HG03354 (cell line): Measurements from ENCODE around the gene ELOVL6.
"Not testable (repeated sequence)": the region's sequence is repeated elsewhere in the genome, so short reads cannot be mapped to it uniquely, and the experiment has no call there.

Experiments
- ATAC-seq: cut with Tn5 transposase; IDR thresholded peaks from one replicate; pipeline ENCODE4 v1.9.1; 2021; ENCODE audit warnings: mild to moderate bottlenecking; ENCODE audit not compliant: unreplicated experiment, poor library complexity, severe bottlenecking

Gene ELOVL6, protein sequence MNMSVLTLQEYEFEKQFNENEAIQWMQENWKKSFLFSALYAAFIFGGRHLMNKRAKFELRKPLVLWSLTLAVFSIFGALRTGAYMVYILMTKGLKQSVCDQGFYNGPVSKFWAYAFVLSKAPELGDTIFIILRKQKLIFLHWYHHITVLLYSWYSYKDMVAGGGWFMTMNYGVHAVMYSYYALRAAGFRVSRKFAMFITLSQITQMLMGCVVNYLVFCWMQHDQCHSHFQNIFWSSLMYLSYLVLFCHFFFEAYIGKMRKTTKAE

DNA sequence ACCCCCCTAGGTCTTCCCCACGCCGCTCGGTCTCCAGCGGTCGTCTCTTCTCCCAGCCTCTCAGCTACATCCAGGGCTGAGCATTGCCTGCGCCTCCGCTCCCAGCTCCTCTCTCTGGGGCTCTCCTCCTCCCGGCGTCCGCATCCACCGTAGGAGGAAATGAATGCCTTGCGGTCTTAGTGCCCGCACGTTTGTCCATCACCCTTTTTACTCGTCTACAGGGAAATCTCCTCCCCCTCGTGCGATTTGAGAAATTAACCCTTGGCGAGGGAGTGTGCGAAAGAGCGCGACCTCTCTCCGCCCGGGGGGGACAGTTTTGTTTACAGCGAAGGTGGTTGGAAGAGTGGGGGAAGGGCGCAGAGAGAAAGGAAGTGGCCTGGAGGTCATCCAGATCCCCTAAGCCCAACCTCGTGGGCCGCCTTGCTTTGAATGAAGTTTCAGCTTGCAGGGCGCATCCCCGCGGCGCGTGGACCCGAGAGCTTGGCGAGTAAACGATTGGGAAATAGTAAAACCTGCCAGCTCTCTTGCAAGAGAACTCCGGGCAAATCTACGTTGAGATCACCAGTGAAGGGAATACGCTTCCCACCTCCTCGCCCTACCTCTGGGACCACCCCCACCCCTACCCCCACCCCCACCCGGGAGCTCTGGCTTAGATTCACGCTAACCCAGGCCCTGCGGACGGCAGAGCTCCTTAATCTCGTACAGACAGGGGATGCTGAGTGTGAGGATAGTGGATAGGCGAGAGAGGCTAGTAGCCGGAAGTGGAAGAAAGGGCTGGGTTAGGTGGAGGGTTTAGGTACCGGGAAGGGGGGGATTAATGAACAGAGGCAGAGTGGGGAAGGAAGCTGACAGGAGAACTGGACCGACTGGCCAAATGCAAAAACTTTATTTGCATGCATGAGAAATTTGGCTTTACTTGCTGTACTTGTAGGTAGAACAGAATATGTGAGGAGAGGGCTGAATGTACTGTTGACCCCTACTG, at the start of gene ELOVL6:
Gene ELOVL6 (minus strand): TSS at position 181 of the 982 bp plus-strand sequence. CDS start 280 bp downstream, outside the sequence.
- ATAC-seq: peak; percentile 13

DNA sequence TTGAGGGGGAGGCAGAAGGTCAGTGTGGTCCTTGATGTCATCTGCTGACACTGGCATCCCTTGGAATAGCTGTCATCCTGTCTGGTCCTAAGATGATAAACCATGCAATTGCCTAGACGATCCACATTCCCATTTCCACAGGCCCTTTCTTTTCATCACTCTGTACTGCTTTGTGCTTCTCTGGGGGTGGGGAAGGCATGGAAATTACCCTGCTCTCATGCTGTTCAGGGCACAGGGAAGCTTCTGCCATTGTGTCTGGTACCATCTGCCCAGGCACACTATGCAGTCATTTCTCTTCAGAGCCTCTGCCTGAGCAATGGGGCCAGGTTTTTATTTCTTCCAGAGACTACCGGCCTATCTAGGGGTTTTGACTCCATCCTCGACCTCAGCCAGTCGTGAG, 49.7 kb upstream of the ELOVL6 start:
- no peak for ATAC-seq

DNA sequence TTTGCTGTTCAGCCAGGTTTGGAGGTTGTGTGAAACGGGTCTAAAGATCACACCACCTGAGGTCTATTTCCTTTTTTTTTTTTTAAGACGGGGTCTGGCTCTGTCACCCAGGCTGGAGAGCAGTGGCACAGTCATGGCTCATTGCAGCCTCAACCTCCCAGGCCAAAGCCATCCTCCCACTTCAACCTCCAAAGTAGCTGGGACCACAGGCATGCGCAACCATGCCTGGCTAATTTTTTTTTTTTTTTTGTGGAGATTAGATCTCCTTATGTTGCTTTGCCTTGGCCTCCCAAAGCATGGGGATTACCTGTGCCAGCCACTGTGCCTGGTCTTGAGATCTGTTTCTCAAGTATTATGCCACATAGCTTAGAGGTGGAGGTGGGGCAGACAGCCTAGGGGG, 49.2 kb upstream of the ELOVL6 start:
- no peak for ATAC-seq

DNA sequence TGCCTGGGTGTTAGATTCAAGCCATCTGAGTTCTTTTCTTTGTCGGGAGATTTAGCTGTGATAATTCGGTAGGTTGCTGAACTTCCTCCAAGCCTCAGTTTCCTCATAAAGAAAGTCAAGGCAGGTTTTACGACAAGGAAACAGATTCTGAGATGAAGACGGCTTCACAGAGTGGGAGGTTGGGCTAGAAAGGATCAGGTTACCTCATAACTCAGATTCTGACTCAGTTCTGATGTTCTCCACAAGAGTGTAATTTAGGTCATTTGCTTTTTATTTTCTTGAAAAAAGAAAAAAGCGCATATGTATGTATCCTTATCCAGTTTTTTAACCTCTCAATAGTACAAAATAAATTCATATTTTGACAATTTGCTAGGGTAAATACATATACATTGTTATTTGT, 47.2 kb upstream of the ELOVL6 start:
- ATAC-seq: no peak

DNA sequence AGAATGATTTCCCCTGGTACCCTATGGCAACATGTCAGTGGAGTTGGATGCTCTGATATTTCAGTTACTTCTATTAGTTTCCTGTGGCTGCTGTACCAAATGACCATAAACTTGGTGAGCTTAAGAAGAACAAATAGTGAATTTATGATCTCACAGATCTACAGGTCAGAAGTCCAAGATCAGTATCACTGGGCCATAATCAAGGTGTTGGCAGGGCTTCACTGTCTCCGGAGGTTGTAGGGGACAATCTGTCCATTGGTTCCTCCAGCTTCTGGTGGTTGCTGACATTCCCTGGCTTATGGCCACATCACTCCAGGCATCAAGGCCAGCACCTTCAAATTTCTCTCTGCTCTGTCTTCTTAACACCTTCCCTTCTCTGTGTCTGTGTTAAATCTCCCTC, 37.9 kb upstream of the ELOVL6 start:
- no peak for ATAC-seq

DNA sequence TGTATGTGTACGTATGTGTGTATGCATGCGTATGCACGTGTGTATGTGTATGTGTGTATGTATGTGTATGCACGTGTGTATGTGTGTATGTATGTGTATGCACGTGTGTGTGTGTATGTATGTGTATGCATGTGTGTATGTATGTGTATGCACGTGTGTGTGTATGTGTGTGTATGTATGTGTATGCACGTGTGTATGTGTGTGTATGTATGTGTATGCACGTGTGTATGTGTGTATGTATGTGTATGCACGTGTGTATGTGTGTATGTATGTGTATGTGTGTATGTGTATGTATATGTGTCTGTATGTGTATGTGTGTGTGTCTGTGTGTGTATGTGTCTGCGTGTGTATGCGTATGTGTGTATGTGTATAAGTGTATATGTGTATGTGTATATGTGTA, 35.2 kb upstream of the ELOVL6 start:
- not testable (repeated sequence) for ATAC-seq

DNA sequence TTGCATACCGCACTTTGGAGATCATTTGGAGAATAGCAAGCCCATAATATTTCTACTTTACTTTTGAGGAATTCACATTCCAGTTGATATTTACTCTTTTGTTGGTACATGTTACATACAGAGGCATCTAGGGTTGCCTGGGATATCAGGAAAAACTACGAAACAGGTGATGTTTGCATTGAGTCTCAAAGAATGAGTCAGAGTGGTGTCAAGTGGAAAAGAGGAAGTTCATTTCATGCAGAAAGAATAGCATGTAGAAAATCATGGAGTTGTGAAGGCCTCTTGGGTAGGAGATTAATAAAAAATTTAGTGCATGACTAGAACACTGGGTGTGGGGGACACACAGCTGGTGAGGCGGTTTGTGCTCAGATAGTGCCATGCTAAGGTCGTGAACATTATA, 33.5 kb upstream of the ELOVL6 start:
- ATAC-seq: no peak

DNA sequence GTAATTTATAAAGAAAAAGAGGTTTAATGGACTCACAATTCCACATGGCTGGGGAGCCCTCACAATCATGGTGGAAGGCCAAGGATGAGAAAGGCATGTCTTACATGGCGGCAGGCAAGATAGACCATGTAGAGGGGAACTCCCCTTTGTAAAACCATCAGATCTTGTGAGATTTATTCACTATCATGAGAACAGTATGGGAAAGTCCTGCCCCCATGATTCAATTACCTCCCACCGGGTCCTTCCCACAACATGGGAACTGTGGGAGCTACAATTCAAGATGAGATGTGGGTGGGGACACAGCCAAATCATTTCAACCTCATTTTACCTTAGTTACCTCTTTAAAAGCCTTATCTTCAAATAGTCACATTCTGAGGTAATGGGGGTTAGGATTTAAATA, 30.9 kb upstream of the ELOVL6 start:
- ATAC-seq: no peak

DNA sequence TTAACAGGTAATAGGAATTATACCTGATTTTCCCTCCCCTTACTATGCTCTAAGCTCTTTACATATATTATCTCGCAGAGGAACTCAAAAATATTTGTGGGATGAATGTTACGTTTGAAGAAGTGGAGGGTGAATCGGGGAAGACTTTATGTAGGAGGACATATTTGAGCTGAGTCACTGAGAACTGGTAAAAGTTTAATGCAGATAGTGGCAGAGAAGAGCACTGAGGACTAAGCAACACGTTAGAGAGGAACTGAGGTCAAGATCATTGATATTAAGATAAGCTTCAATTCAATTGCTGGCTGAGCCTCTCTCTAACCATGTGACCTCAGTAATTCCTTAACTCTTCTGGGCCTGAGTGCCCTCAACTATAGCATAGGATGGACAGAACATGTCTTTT, 26.4 kb upstream of the ELOVL6 start:
- no peak for ATAC-seq

DNA sequence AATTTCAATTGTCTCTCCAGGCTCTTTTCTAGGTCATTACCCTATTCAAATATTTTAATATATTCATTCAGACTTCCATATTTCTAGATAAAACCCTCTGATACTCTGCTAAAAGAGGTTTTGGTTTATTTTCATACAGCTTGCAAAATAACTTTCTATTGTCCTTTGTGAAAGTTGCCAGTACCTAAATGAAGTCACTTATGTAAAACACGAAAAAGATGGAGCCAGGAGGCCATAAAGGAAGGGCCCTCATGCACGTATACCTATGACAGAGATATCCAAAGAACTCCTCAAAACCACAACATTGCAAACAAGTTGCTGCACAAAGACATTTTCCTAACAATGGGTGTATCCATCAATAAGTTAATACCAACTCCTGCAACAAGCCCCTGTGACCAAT, 25.7 kb upstream of the ELOVL6 start:
- no peak for ATAC-seq

DNA sequence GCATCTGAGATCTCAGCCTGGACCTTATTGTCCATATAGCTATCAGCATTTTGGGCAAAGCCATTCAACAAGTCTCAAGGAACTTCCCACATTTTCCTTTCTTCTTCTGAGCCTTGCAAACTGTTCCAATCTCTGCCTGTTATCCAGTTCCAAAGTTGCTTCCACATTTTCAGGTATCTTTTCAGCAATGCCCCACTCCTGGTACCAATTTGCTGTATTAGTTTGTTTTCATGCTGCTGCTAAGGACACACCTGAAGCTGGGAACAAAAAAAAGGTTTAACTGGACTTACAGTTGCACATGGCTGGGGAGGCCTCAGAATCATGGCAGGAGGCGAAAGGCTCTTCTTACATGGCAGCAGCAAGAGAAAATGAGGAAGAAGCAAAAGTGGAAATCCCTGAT, 20.5 kb upstream of the ELOVL6 start:
- not testable (repeated sequence) for ATAC-seq

DNA sequence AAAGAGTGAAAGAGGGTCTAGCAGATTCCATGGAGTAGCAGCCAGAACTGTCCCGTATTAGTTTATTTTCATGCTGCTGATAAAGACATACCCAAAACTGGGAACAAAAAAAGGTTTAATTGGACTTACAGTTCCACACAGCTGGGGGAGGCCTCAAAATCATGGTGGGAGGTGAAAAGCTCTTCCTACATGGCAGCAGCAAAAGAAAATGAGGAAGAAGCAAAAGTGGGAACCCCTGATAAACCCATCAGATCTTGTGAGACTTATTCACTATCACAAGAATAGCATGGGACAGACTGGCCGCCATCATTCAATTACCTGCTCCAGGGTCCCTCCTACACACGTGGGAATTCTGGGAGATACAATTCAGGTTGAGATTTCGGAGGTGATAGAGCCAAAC, 18.8 kb upstream of the ELOVL6 start:
- not testable (repeated sequence) for ATAC-seq

DNA sequence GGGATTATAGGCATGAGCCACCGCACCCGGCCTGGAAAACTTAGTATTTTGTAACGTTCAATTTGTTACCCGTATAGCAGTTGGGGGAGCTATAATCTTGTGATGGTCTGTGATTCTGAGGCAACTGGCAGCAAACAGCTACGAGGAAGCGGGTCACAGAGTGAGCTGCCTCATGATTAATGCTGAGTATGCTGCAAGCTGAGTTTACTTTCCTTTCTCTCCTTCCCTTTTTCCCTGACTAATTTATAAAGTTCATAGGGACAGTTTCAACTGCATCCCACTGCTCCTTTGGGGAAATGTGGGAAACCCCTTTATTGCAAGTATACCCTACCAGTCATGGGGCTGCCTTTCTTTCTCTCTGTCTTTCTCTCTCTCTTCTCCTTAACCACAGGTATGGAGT, 17.7 kb upstream of the ELOVL6 start:
- no peak for ATAC-seq

DNA sequence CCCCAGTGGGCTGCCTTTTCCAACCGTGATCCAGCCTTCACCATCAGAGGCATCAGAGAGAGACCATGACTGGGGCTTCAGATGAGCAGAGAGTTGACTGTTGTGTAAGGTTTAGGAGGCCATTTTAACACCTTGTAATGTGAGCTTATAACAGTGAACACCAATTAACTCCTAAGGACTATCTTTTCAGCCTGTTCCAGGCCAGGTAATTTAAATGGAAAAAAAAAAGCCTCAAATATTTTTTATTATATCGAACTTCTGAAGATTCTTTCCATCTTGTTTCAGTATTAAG, 13.3 kb upstream of the ELOVL6 start:
- no peak for ATAC-seq

DNA sequence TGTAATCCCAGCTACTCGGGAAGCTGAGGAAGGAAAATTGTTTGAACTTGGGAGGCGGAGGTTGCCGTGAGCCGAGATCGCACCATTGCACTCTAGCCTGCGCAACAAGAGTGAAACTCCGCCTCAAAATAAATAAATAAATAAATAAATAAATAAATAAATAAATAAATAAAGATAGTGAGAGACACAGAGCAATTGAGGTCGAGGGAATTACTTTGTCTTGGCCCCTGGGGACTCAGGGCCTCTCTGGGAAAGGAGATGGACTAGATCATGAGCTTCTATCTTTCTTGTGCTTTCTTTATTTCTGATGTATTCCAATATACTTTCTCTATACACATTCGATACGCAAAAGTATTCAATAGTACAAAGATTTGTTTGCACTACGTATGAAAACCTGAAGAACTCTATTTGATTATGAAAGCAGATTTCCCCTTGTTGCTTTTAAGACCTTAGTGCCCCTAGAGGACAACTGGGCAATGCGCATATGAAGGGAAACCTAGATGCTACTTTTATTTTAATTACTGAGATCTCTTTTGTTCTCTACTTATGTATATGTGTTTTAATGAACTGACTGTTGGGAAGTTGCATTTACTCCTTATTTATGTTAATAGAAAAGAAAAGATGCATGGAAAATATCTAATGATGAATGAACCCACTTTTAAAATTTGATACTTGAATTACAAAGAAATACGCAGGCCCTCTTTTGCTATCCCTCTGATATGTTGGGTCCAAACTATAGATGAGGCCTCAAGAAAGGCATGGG, 12.8 kb upstream of the ELOVL6 start:
- ATAC-seq: peak; percentile 96

DNA sequence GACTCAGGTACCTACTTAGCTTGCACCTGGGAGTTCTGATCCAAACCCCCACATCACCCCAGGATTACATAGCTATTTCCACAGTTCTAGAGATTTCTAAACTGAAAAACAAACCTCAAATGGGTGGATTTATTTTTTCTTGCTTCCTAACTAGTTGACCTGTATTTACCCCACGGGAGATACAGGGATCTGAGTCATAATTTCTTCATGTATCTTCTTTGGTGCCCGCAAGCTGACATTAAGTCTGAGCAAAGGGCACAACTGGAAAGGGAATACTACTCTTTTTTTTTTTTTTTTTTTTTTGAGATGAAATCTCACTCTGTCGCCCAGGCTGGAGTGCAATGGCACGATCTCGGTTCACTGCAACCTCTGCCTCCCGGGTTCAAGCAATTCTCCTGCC, 10.0 kb upstream of the ELOVL6 start:
- ATAC-seq: no peak

DNA sequence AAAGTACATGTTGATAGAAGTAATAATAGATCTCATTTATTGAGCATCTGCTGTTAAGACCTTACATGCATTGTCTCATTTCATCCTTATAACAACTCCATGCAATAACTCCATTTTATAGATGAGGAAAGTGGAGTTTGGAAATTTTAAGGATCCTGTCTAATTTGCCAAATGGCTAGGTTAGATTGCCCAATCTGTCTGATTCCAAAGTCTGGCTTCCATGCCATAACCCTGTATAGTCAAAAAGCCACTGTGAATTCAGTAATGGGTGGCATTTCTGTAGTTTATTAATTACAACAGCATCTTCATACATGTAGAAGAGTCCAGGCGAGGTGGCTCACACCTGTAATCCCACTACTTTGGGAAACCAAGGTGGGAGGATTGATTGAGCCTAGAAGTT, 8.8 kb upstream of the ELOVL6 start:
- ATAC-seq: no peak

DNA sequence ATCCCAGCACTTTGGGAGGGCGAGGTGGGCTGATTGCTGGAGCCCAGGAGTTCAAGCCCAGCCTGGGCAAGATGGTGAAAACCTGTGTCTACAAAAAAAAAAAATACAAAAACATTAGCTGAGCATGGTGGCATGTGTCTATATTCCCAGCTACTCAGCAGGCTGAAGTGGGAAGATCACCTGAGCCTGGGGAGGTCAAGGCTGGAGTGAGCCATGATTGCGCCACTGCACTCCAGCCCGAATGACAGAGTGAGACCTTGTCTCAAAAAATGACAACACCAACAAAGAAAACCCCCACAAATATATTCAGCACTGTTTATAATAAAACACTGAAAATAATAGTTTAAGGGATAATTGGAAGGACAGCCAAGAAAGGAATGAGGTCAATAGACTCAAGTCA, 3.6 kb upstream of the ELOVL6 start:
- ATAC-seq: no peak

DNA sequence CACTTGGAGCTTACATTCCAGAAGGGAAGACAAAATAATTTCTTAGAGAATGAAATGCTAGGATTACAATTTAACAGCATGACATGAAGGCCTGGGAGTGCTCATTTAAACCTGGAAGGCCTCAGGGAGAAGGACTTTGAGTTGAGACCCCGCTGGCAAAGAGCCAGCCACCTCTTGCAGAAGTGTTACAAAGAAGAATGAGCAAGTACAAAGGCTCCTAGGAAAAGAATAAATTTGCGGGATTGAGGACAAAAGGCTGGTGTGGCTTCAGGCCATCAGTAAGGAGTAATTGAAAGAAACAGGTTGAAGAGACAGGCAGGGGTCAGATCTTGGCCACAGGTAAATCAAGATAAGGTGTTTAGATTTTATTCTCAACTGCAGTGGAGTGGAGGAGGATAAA, 3.1 kb upstream of the ELOVL6 start:
- no peak for ATAC-seq

DNA sequence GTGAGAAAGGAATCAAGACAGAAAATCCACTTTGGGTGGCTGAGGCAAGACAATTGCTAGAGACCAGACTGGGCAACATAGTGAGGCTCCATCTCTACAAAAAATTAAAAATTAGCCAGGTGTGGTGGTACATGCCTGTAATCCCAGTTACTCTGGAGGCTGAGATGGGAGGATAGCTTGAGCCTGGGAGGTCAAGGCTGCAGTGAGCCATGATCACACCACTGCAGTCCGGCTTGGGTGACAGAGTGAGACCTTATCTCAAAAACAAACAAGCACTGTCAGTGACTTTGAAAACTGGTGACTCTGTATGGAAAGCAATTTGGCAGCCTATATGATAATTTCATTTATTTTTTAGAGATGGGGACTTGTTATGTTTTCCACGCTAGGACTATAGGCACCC, 2.3 kb upstream of the ELOVL6 start:
- ATAC-seq: no peak

DNA sequence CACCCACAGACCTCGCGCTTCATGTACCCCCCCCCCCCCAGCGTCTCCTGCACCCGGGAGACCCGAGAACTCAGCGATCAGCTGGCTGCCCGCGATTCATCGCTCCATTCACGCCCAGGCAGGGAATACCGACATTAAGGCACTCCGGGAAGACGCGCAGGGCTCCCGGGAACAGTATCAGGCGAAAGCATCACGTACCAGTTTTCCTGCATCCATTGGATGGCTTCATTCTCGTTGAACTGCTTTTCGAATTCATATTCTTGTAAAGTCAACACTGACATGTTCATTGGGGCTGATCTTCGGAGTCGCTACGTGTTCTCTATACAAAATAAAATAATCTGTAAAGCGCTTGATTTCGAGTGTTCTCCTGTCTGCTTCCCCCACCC, 373 bp downstream of the ELOVL6 start:
- no peak for ATAC-seq
